NCI-H1436 treated with DMSO at 0.1 percent for 48 hours (cell line): ENCODE data around the gene CAMK4.
A peak's percentile ranks its signal among the peaks of the same experiment; 100 is the strongest.

Experiments
- DNase-seq: peaks from one replicate; lab custom pipeline; 2025; lab: John Stamatoyannopoulos, UW

The CAMK4 gene

GRCh38 chr5:111432883-111433536 is 208.8 kb downstream of the CAMK4 start:
- no peak for DNase-seq

DNA sequence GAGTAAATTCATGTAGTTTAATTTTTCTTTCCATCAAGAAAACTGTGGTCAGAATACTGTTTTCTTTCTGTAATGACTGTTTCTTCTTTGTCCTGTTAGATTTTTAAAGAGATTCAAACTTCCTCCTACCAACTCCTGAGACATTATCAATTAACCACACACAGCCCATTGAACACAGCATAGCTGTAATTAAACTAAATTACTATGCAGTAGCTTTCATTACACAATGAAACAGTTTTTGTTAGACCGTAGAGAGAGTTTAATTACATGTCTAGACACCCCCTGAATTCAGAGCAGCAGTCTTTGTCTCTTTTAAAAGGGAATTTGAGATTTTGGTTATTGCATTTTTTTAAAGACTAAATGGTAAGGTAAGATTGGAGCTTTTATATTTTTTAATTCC is 210.6 kb downstream of the CAMK4 start:
- no peak for DNase-seq

DNA sequence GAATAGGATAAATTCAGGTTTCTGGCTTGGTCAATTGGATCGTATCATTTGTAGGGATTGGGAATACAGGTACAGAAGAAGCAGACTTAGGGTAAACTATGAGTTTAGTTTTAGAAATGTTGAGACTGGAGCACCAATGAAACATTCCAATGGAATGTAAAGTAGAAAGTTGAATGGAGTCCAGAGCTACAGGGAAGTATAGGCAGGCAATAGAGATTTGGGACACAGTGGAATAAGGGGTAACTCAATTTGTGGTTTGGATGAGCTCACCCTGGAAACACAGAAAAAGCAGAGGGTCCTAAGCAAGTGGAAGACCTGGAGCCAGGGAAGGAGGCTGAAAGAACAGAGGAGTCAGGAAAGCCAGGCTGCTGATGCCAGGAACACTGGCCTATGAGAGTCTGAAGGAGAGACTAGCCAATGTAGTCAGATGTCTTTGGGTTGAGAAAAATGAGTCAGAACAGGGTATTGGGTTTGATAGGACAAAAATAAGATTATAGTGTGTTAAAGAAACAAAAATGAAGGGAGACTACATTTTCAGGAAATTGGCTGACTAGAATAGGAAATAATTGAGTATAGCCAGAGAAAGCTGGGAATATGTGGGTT is 215.4 kb downstream of the CAMK4 start:
- DNase-seq: no peak

- DNase-seq: no peak
These were observed 222.9 kb downstream of the CAMK4 start for GRCh38 chr5:111447099-111447498.

- DNase-seq: no peak
These were observed 223.6 kb downstream of the CAMK4 start for GRCh38 chr5:111447822-111448221.

DNA sequence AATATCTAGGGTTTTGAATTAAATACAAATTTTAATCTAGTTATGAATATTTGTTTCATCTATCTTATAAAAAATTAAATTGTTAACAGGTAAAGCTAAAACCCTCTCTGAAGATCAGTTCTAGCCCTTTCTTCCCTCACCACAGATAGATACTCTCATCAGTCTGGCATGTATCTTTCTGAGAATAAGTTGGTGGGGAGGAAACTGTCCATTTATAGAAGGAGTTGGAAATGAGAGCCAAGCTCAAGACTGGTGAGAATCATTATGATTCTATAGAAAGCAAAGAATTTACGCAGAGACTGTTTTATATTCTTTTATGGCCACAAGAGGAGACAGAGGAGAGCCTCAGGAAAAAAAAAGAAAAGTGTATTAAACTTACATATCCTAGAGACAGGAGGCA is 229.1 kb downstream of the CAMK4 start:
- no peak for DNase-seq

DNA sequence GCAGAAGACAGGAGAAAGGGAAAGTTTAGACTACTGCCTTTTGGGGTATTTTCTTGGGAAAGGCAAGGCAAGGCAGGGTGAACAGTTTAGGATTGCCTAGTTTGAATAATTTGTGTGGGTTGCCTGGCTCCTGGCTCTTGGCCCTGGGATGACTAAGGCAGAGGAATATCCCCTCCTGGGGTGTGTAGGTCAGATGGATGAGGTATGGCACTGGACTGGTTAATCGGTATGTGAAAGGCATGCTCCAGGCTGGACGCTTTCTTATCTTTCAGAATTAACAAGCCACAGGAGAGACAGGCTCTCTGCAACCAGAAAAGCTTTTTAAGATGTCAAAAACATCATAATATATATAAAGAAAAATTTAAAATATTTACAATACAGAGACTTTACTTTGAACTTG is 229.6 kb downstream of the CAMK4 start:
- DNase-seq: no peak

- DNase-seq: peak; percentile 94
These were observed 230.0 kb downstream of the CAMK4 start for GRCh38 chr5:111454198-111454622.

DNA sequence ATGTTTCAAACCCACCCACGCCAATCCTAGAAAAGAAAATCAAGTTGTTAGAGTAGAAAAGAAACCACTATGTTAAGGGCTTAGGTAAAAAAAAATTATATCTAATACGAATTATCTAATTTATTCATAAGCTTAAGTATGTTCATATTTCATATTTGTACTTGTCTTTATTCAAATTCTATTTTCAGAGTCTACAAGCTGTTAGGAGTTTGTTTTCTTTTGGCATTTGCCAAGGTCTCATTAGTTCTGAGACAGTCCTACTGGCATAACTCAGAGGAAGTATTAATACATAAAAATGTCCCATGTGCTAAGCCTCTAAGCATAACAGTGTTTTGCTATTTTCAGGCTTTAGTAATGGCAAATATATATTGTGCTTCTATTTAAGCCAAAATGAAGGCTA is 230.6 kb downstream of the CAMK4 start:
- DNase-seq: no peak

- DNase-seq: peak; percentile 32
These were observed 237.1 kb downstream of the CAMK4 start for GRCh38 chr5:111461255-111461671.

DNA sequence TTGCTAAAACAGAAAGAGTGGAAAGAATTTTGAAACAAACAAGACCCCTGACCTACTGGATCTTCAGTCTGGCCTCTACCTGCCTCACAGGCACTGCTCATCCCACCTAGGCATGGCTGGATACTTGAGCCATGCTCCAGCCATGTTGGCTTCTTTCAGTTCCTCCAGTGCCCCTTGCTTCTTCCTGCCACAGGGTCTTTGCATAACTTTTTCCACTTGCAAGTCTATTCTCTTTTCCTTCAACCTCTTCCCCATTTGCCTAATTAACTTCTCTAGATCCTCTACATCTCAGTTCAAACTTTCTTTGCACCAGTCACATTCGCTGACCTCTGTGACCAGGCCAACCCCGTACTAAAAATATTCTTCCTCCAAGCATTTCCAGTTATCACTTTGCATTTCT is 237.8 kb downstream of the CAMK4 start:
- DNase-seq: no peak

DNA sequence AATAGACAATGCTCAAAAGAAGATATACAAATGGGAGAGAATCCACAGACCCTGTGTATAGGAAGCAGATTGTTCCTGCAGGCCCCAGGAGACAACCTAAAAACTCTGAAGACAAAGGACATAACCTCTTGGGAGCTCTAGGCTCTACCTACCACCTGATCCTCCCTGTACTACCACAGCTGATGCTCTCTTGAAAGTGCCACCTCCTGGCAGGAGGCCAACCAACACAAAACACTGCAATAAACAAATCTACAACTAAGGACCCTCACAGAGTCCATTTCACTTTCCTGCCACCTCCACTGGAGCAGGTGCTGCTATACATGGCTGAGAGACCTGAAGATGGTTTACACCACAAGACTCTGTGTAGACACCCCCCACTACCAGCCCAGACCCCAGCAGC is 239.1 kb downstream of the CAMK4 start:
- peak; percentile 92 for DNase-seq

- DNase-seq: no peak
These were observed 245.2 kb downstream of the CAMK4 start for GRCh38 chr5:111469293-111469896.

GRCh38 chr5:111469903-111470302 is 245.7 kb downstream of the CAMK4 start:
- no peak for DNase-seq

DNA sequence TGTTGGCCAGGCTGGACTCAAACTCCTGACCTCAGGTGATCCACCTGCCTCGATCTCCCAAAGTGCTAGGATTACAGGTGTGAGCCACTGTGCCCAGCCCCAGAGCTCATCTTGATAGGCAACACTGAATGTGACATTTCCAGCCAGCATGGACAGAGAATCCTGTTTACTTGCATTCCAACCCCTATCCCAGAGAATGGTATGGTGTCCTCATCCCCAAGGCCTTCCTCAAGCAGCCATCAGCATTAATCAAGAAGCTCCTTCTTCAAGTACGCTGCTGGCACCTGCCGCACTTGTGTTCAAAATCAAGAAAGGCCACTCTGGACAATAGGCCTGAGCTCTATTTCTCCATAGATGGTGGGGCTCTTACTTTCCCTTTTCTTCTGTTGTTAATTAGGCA is 247.9 kb downstream of the CAMK4 start:
- DNase-seq: no peak

DNA sequence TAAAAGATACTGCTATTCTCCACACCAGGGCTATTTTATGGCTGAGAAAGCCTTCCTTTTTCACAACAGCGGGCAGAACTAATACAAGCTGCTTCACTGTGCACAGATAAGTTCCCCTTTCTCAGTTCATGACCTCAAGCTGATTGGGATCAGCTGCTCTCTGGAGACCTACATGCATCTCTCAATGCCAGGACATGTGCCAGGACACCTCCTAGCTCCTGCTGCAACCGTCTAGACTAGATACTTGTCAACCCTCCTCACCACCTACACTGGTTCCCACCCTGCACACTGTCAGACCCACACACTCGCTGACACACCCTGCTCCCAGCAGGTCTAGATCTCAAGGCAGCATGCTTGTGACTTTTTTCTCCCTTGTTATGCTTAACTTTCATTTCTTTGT is 248.4 kb downstream of the CAMK4 start:
- no peak for DNase-seq

- no peak for DNase-seq
These were observed 254.1 kb downstream of the CAMK4 start for GRCh38 chr5:111478266-111478665.

DNA sequence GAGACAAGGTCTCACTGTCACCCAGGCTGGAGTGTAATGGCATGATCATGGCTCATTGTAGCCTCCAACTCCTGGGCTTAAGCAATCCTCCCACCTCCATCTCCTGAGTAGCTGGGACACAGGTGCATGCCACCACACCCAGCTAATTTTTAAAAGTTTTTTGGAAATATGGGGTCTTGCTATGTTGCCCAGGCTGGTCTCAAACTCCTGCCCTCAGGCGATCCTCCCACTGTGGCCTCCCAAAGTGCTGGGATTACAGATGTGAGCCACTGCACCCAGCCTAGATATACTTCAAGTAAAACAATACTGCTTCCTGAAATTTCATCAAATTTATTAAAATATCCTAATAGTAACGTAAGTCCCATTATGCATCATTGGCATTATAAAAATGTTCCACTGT is 254.7 kb downstream of the CAMK4 start:
- DNase-seq: no peak

DNA sequence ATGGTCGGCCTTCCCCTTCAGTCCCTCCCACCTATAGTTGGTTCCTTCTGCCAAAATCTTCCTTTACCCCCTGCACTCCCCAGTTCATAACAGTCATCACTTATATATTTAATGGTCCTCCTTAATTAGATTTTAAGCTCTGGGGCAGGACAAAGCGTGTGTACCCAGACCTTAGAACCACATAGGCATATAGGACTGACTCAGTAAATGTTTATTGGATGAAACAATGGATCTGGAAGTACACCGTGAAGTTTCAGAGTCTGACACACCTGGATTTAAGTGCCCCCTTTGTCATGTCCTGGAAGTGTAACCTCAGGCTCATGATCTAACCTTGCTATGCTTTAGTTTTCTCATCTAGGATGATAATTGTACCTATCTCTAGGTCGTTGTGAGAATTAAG is 256.2 kb downstream of the CAMK4 start:
- DNase-seq: no peak

- DNase-seq: no peak
These were observed 261.9 kb downstream of the CAMK4 start for GRCh38 chr5:111486055-111486454.

GRCh38 chr5:111486926-111487325 is 262.7 kb downstream of the CAMK4 start:
- no peak for DNase-seq

GRCh38 chr5:111488353-111488752 is 264.2 kb downstream of the CAMK4 start:
- DNase-seq: no peak

GRCh38 chr5:111493031-111493430 is 268.8 kb downstream of the CAMK4 start:
- no peak for DNase-seq
